T-cell (primary cell): ENCODE results near the gene UPF3B. TPM values are rescaled to one million over a fixed set of nuclear protein-coding genes. Genes with fewer than 3 reads are reported as not detected.
"Not testable (repeated sequence)": the region's sequence is repeated elsewhere in the genome, so short reads cannot be mapped to it uniquely, and the experiment has no call there.

ENCODE experiments used
- ATAC-seq, 4 experiments: fragments of 200-7000 bp in 3 of 4; fragments of 150-1000 bp in 1 of 4; cut with Tn5 transposase; replicated peaks in 1 of 4; 1 replicate in 3 of 4; 2 replicates in 1 of 4; pipeline ENCODE4 v1.10.0; 2021; ENCODE audit warnings: moderate library complexity in 3 of 4, mild to moderate bottlenecking in 2 of 4, moderate number of reproducible peaks in 1 of 4
- CTCF ChIA-PET, 2 donors: fragments of 300-600 bp; sonication (Branson Sonifier 250); formaldehyde crosslinking; loops; one replicate each; lab custom pipeline; 2022; ENCODE audit warnings: antibody characterized with exemption in 2 of 2; lab: Charles Lee
- POLR2A ChIA-PET, 2 donors: fragments of 300-600 bp; sonication (Branson Sonifier 250); formaldehyde crosslinking; loops; one replicate each; lab custom pipeline; 2022; ENCODE audit warnings: antibody characterized with exemption in 2 of 2; lab: Charles Lee
- DNase-seq, 35 experiments: peaks; one replicate each; pipeline versions ENCODE4 v3.0.0 to v3.0.0-alpha.2; 2013 to 2023
- H3K27ac ChIP-seq: one replicate; pipeline ENCODE4 v1.5.1; 2013; ENCODE audit warnings: low read length
- H3K27me3 ChIP-seq, 2 experiments: replicated peaks in 1 of 2; 1 replicate in 1 of 2; 2 replicates in 1 of 2; pipeline versions ENCODE4 v1.6.1 to v1.7.0; 2013; ENCODE audit warnings: low read length in 1 of 2, mixed read lengths in 1 of 2; ENCODE audit not compliant: control insufficient read depth in 2 of 2, insufficient read depth in 2 of 2; ENCODE audit errors: extremely low read depth in 1 of 2
- H3K36me3 ChIP-seq, 2 donors: 1 replicate in 1 of 2; 2 replicates in 1 of 2; pipeline versions ENCODE4 v1.6.1 to v1.7.0; 2013; ENCODE audit warnings: low read length in 1 of 2; ENCODE audit not compliant: control insufficient read depth in 2 of 2, insufficient read depth in 1 of 2; ENCODE audit errors: extremely low read depth in 1 of 2
- H3K4me1 ChIP-seq, 2 experiments: 1 replicate in 1 of 2; 2 replicates in 1 of 2; pipeline versions ENCODE4 v1.6.1 to v1.7.0; 2013; ENCODE audit warnings: low read length in 2 of 2, mixed read lengths in 1 of 2; ENCODE audit not compliant: insufficient read depth in 2 of 2, control insufficient read depth in 1 of 2; ENCODE audit errors: extremely low read depth in 1 of 2
- H3K4me3 ChIP-seq, 2 donors: 1 replicate in 1 of 2; 2 replicates in 1 of 2; pipeline versions ENCODE4 v1.5.1 to v1.7.0; 2013; ENCODE audit warnings: mild to moderate bottlenecking in 2 of 2, low read length in 1 of 2, moderate library complexity in 1 of 2; ENCODE audit not compliant: control insufficient read depth in 1 of 2; ENCODE audit errors: extremely low read depth in 1 of 2
- H3K9me3 ChIP-seq: 2 replicates; pipeline ENCODE4 v1.7.0; 2013
- H3K27ac Mint-ChIP-seq, 2 donors: one replicate each; pipeline ENCODE4 v1.8.0; 2020 to 2021; ENCODE audit warnings: mild to moderate bottlenecking in 2 of 2, mixed read lengths in 2 of 2
- H3K27me3 Mint-ChIP-seq, 2 donors: one replicate each; pipeline ENCODE4 v1.8.0; 2021 to 2022; ENCODE audit warnings: mixed read lengths in 2 of 2
- H3K36me3 Mint-ChIP-seq: one replicate; pipeline ENCODE4 v1.8.0; 2021; ENCODE audit warnings: mixed read lengths
- H3K4me1 Mint-ChIP-seq, 3 donors: one replicate each; pipeline ENCODE4 v1.8.0; 2020 to 2022; ENCODE audit warnings: mixed read lengths in 3 of 3, mild to moderate bottlenecking in 1 of 3
- H3K4me3 Mint-ChIP-seq, 3 donors: one replicate each; pipeline ENCODE4 v1.8.0; 2020 to 2022; ENCODE audit warnings: mild to moderate bottlenecking in 3 of 3, mixed read lengths in 3 of 3, moderate library complexity in 3 of 3
- H3K9me3 Mint-ChIP-seq, 3 donors: one replicate each; pipeline ENCODE4 v1.8.0; 2020 to 2022; ENCODE audit warnings: mixed read lengths in 3 of 3
- WGBS: methylation state at CpG from one replicate; pipeline ENCODE4 v1.1.5; 2013; ENCODE audit warnings: missing lambda C conversion rate; ENCODE audit not compliant: insufficient coverage; 5-methylcytosine and 5-hydroxymethylcytosine counted together
- total RNA-seq, 35 experiments: library from RNA in 6 of 35; stranded (reverse) in 6 of 35; fragments of 120-200 nt in 1 of 35; gene quantifications; one replicate each; pipeline versions ENCODE4 v1.2.1 to v1.2.4 and lab custom pipeline; 2013 to 2026

The UPF3B gene
- total RNA-seq, 5 donors from 2014 or later (not counting 1 experiment from before 2014, with no cell fraction given), result 7.2 to 11.8 (median 9.6) TPM

GRCh38 chrX:119890626-119891025, 37.9 kb upstream of the UPF3B start:
- H3K4me3 Mint-ChIP-seq, ATAC-seq, POLR2A ChIA-PET, H3K36me3 ChIP-seq, H3K9me3 ChIP-seq, H3K27ac Mint-ChIP-seq, H3K4me3 ChIP-seq, H3K9me3 Mint-ChIP-seq, H3K27ac ChIP-seq, H3K27me3 Mint-ChIP-seq, DNase-seq, H3K36me3 Mint-ChIP-seq: not testable (repeated sequence)
- H3K4me1 Mint-ChIP-seq, result peaks cover 9 to 12% (median 10%) of the 10 kb centered on the region in 3 donors
- Histone ChIP-seq H3K27me3 (peaks cover 0 to 11% of the 10 kb centered on the region in 2 experiments), H3K4me1 (peaks cover 0 to 18% of the 10 kb centered on the region in 2 experiments)
- CTCF ChIA-PET, result interaction anchor here in 1 of 2 donors (0.5 kb wide), 1 partner anchor 110 kb away, joined by 3 read pairs; no protein-coding TSS in a partner anchor
- 62% methylated on average over 9 of the region's 36 CpGs for WGBS

GRCh38 chrX:119887721-119888425, 35.1 kb upstream of the UPF3B start:
- POLR2A ChIA-PET, result no interaction called here

GRCh38 chrX:119885554-119886428, 33.0 kb upstream of the UPF3B start:
- no peaks in the 10 kb centered on the region for H3K36me3 ChIP-seq
- no peaks in the 10 kb centered on the region for H3K9me3 ChIP-seq
- Mint-ChIP-seq H3K27ac (peak overlapping the region; percentile 3 to 72), H3K9me3 (no peaks in the 10 kb centered on the region), H3K4me3 (peak overlapping the region in 2 of 3 donors; percentile 33 to 55), H3K4me1 (peaks cover 10 to 16% (median 12%) of the 10 kb centered on the region in 3 donors), H3K36me3 (no peaks in the 10 kb centered on the region), H3K27me3 (peaks cover 0 to 4% of the 10 kb centered on the region in 2 donors)
- WGBS, result 0% methylated on average over 1 of the region's 11 CpGs
- peak; percentile 37 to 67 (median 47) for ATAC-seq
- H3K27me3 ChIP-seq, result peaks cover 0 to 11% of the 10 kb centered on the region in 2 experiments
- H3K4me1 ChIP-seq, result peaks cover 0 to 19% of the 10 kb centered on the region in 2 experiments
- ChIA-PET POLR2A (no interaction called here), CTCF (no interaction called here)
- DNase-seq, result peak in 5 of 35 experiments; percentile 1 to 43 (median 8)
- H3K4me3 ChIP-seq, result peak overlapping the region in 1 of 2 donors; percentile 31
- no peak overlapping the region for H3K27ac ChIP-seq

More at GRCh38 chrX:119887721-119888425, 35.1 kb upstream of the UPF3B start:
- Mint-ChIP-seq H3K9me3 (no peaks in the 10 kb centered on the region), H3K27me3 (peaks cover 0 to 4% of the 10 kb centered on the region in 2 donors), H3K27ac (no peak overlapping the region), H3K36me3 (no peaks in the 10 kb centered on the region), H3K4me1 (peaks cover 9 to 12% (median 10%) of the 10 kb centered on the region in 3 donors), H3K4me3 (peak overlapping the region; percentile 13 to 54 (median 28))
- CTCF ChIA-PET, result interaction anchor here (0.6 to 1.2 kb wide), 7 partner anchors 8 to 490 kb away, joined by 3 to 4 read pairs (median 3); partner anchors contain the start of genes NDUFA1 (in 1 of the 2), RNF113A (in 1 of the 2) and UPF3B (in 1 of the 2)
- Histone ChIP-seq H3K9me3 (no peaks in the 10 kb centered on the region), H3K36me3 (no peaks in the 10 kb centered on the region), H3K4me3 (peak overlapping the region in 1 of 2 donors; percentile 30), H3K27me3 (peaks cover 0 to 11% of the 10 kb centered on the region in 2 experiments), H3K4me1 (peaks cover 0 to 18% of the 10 kb centered on the region in 2 experiments), H3K27ac (no peak overlapping the region)
- peak in 33 of 35 experiments; percentile 5 to 67 (median 38) for DNase-seq
- ATAC-seq, result peak; percentile 68 to 82 (median 77)
- 14% methylated on average over 7 of the region's 40 CpGs for WGBS

- no peak overlapping the region for H3K27ac ChIP-seq
- peaks cover 0 to 7% of the 10 kb centered on the region in 2 donors for H3K36me3 ChIP-seq
- CTCF ChIA-PET, result interaction anchor here (0.7 to 1.1 kb wide), 5 partner anchors 10 to 124 kb away, joined by 3 to 6 read pairs (median 3); partner anchors contain the start of genes RNF113A (in 1 of the 2) and RPL39 (in 1 of the 2)
- no peak overlapping the region for H3K4me3 ChIP-seq
- no peaks in the 10 kb centered on the region for H3K27me3 ChIP-seq
- POLR2A ChIA-PET, result no interaction called here
- Mint-ChIP-seq H3K4me1 (peaks cover 13 to 22% (median 21%) of the 10 kb centered on the region in 3 donors), H3K36me3 (peaks cover 3% of the 10 kb centered on the region), H3K27me3 (peaks cover 0 to 12% of the 10 kb centered on the region in 2 donors), H3K27ac (peak overlapping the region; percentile 19 to 49), H3K4me3 (no peak overlapping the region), H3K9me3 (no peaks in the 10 kb centered on the region)
- 89% methylated on average over 7 of the region's 11 CpGs for WGBS
- H3K4me1 ChIP-seq, result peaks cover 0 to 9% of the 10 kb centered on the region in 2 experiments
- no peaks in the 10 kb centered on the region for H3K9me3 ChIP-seq
- ATAC-seq, result peak; percentile 77 to 83 (median 79)
- DNase-seq, result peak in 27 of 35 experiments; percentile 3 to 69 (median 19)
These were observed 28.0 kb upstream of the UPF3B start for GRCh38 chrX:119880552-119881437.

GRCh38 chrX:119880076-119880475, 27.3 kb upstream of the UPF3B start:
- peaks cover 13 to 21% (median 21%) of the 10 kb centered on the region in 3 donors for H3K4me1 Mint-ChIP-seq
- Histone ChIP-seq H3K4me1 (peaks cover 0 to 9% of the 10 kb centered on the region in 2 experiments), H3K27ac (no peak overlapping the region), H3K9me3 (no peaks in the 10 kb centered on the region), H3K36me3 (peaks cover 0 to 11% of the 10 kb centered on the region in 2 donors), H3K27me3 (no peaks in the 10 kb centered on the region), H3K4me3 (no peak overlapping the region)
- ChIA-PET POLR2A (no interaction called here), CTCF (interaction anchor here (0.8 to 1.1 kb wide), 4 partner anchors 9 to 95 kb away, joined by 3 to 6 read pairs (median 3); partner anchors contain the start of genes RNF113A (in 1 of the 2) and RPL39 (in 1 of the 2))
- H3K9me3 Mint-ChIP-seq, result no peaks in the 10 kb centered on the region
- no CpG with 5 or more reads among the region's 5 CpGs for WGBS
- peaks cover 0 to 12% of the 10 kb centered on the region in 2 donors for H3K27me3 Mint-ChIP-seq
- H3K4me3 Mint-ChIP-seq, result no peak overlapping the region
- peaks cover 3% of the 10 kb centered on the region for H3K36me3 Mint-ChIP-seq
- DNase-seq (peak in 1 of 35 experiments; percentile 19), ATAC-seq (peak in 1 of 4 experiments; percentile 33)
- H3K27ac Mint-ChIP-seq, result peak overlapping the region; percentile 19 to 67
